BE2C (cell line): Measurements from ENCODE around the gene B9D1.

Experiments used
- DNase-seq: peaks from one replicate; pipeline ENCODE4 v3.0.0-alpha.2; 2020
- H3K27me3 ChIP-seq: fragments of 250-450 bp; sonication (Bioruptor Pico); 2 replicates; pipeline ENCODE4 v1.5.1; 2020; ENCODE audit warnings: mild to moderate bottlenecking
- H3K36me3 ChIP-seq: fragments of 250-450 bp; sonication (Bioruptor Pico); 2 replicates; pipeline ENCODE4 v1.5.1; 2020; ENCODE audit warnings: mild to moderate bottlenecking
- H3K4me1 ChIP-seq: fragments of 250-450 bp; sonication (Bioruptor Pico); 2 replicates; pipeline ENCODE4 v1.5.1; 2020
- H3K4me3 ChIP-seq: 2 replicates; pipeline ENCODE4 v1.5.1; 2011; ENCODE audit warnings: low read depth, low read length
- H3K9me3 ChIP-seq: fragments of 250-450 bp; sonication (Bioruptor Pico); 2 replicates; pipeline ENCODE4 v1.5.1; 2020
- CTCF ChIP-seq: IDR thresholded peaks from 2 replicates; pipeline ENCODE4 v1.5.1; 2012; ENCODE audit warnings: mild to moderate bottlenecking, low read depth, low read length

The B9D1 gene

GRCh38 chr17:19402171-19402570, 39.6 kb upstream of the B9D1 start:
- Histone ChIP-seq H3K9me3 (no peaks in the 10 kb centered on the region), H3K36me3 (no peaks in the 10 kb centered on the region), H3K4me3 (no peak overlapping the region), H3K27me3 (no peaks in the 10 kb centered on the region), H3K4me1 (no peaks in the 10 kb centered on the region)
- DNase-seq, result no peak
- no peak for TF ChIP-seq CTCF

- no peak overlapping the region for H3K4me3 ChIP-seq
- no peaks in the 10 kb centered on the region for H3K9me3 ChIP-seq
- TF ChIP-seq CTCF, result no peak
- H3K36me3 ChIP-seq, result no peaks in the 10 kb centered on the region
- H3K4me1 ChIP-seq, result no peaks in the 10 kb centered on the region
- DNase-seq, result no peak
- no peaks in the 10 kb centered on the region for H3K27me3 ChIP-seq
Measured at GRCh38 chr17:19401321-19402010, 38.9 kb upstream of the B9D1 start.

- no peak for DNase-seq
- Histone ChIP-seq H3K4me3 (no peak overlapping the region), H3K27me3 (no peaks in the 10 kb centered on the region), H3K9me3 (no peaks in the 10 kb centered on the region), H3K36me3 (no peaks in the 10 kb centered on the region), H3K4me1 (no peaks in the 10 kb centered on the region)
- no peak for TF ChIP-seq CTCF
Measured at GRCh38 chr17:19399750-19400450, 37.4 kb upstream of the B9D1 start.

GRCh38 chr17:19398301-19399181, 36.0 kb upstream of the B9D1 start:
- no peaks in the 10 kb centered on the region for H3K27me3 ChIP-seq
- TF ChIP-seq CTCF, result no peak
- no peak for DNase-seq

GRCh38 chr17:19397556-19398041, 35.1 kb upstream of the B9D1 start:
- TF ChIP-seq CTCF, result no peak
- DNase-seq, result no peak

More at GRCh38 chr17:19398301-19399181, 36.0 kb upstream of the B9D1 start:
- no peaks in the 10 kb centered on the region for H3K4me1 ChIP-seq
- no peaks in the 10 kb centered on the region for H3K36me3 ChIP-seq
- H3K9me3 ChIP-seq, result no peaks in the 10 kb centered on the region
- no peak overlapping the region for H3K4me3 ChIP-seq

More at GRCh38 chr17:19397556-19398041, 35.1 kb upstream of the B9D1 start:
- no peaks in the 10 kb centered on the region for H3K4me1 ChIP-seq
- H3K9me3 ChIP-seq, result no peaks in the 10 kb centered on the region
- H3K36me3 ChIP-seq, result no peaks in the 10 kb centered on the region
- no peaks in the 10 kb centered on the region for H3K27me3 ChIP-seq
- no peak overlapping the region for H3K4me3 ChIP-seq
